A549 (cell line): Measurements from ENCODE around the gene TMEM151A. TPM values are rescaled to one million over a fixed set of nuclear protein-coding genes. Genes with fewer than 3 reads are reported as not detected.

Source experiments
- ATAC-seq, 2 experiments: fragments of 200-7000 bp in 1 of 2; fragments of >200 bp in 1 of 2; cut with Nextera tagmentation in 1 of 2; cut with Tn5 transposase in 1 of 2; 3 replicates each; pipeline versions ENCODE4 v1.8.0 to v1.9.1; 2018 to 2020; ENCODE audit warnings: mild to moderate bottlenecking in 1 of 2, moderate library complexity in 1 of 2
- CTCF ChIA-PET: fragments of 300-600 bp; sonication (Branson Sonifier 250); formaldehyde crosslinking; extraction: SDS; loops from one replicate; lab custom pipeline; 2021; ENCODE audit warnings: antibody characterized with exemption, inconsistent platforms; lab: Yijun Ruan, JAX
- POLR2A ChIA-PET: fragments of 350-600 bp; formaldehyde crosslinking; extraction: SDS; loops from one replicate; lab custom pipeline; 2021; ENCODE audit warnings: antibody characterized with exemption, inconsistent platforms; lab: Yijun Ruan, JAX
- DNase-seq, 2 experiments: peaks; one replicate each; pipeline versions ENCODE4 v3.0.0 to v3.0.0-alpha.2; 2011 to 2016; ENCODE audit warnings: low read depth in 1 of 2, low spot score in 1 of 2
- FAIRE-seq: peaks from 2 replicates; lab custom pipeline; 2011; peaks lifted over from hg19 to GRCh38; lab: Jason Lieb, UNC
- H3K27ac ChIP-seq, 2 experiments: fragments of >200 bp; sonication (Bioruptor Twin); formaldehyde crosslinking; 3 replicates each; pipeline ENCODE4 v1.5.1; 2016 to 2017
- H3K4me1 ChIP-seq: fragments of >200 bp; sonication (Bioruptor Twin); formaldehyde crosslinking; 3 replicates; pipeline ENCODE4 v1.6.1; 2016
- H3K4me2 ChIP-seq: fragments of >200 bp; sonication (Bioruptor Twin); formaldehyde crosslinking; 3 replicates; pipeline ENCODE4 v1.6.1; 2016
- H3K4me3 ChIP-seq: fragments of >200 bp; sonication (Bioruptor Twin); formaldehyde crosslinking; 3 replicates; pipeline ENCODE4 v1.5.1; 2016
- H3K9me3 ChIP-seq: fragments of >200 bp; sonication (Bioruptor Twin); formaldehyde crosslinking; 3 replicates; pipeline ENCODE4 v1.6.1; 2016
- BHLHE40 ChIP-seq: IDR thresholded peaks from 2 replicates; pipeline ENCODE4 v1.6.1; 2012; ENCODE audit warnings: low read depth, low read length, inconsistent platforms
- CBX8 ChIP-seq: fragments of 200-600 bp; sonication (generic); IDR thresholded peaks from 2 replicates; pipeline ENCODE4 v1.6.1; 2016
- CEBPB ChIP-seq, 2 experiments: fragments of >200 bp in 1 of 2; sonication (Bioruptor Twin) in 1 of 2; formaldehyde crosslinking in 1 of 2; IDR thresholded peaks; 2 replicates each; pipeline ENCODE4 v1.6.1; 2012 to 2016
- EHF ChIP-seq: fragments of 250-450 bp; sonication (Bioruptor Pico); IDR thresholded peaks from 2 replicates; pipeline ENCODE4 v1.5.0; 2020; ENCODE audit warnings: mild to moderate bottlenecking
- EP300 ChIP-seq, 2 experiments: fragments of >200 bp; sonication (Bioruptor Twin); formaldehyde crosslinking; IDR thresholded peaks; 2 replicates in 1 of 2; 3 replicates in 1 of 2; pipeline ENCODE4 v1.6.1; 2016 to 2017
- FOSB ChIP-seq: fragments of 250-450 bp; sonication (Bioruptor Pico); IDR thresholded peaks from 2 replicates; pipeline ENCODE4 v1.5.0; 2020; ENCODE audit warnings: mild to moderate bottlenecking, moderate library complexity
- FOSL2 ChIP-seq, 2 experiments: fragments of 450-650 bp in 1 of 2; fragments of >200 bp in 1 of 2; sonication (Bioruptor Twin) in 1 of 2; formaldehyde crosslinking; IDR thresholded peaks; 2 replicates each; pipeline versions ENCODE4 v1.5.0 to v1.6.1; 2016 to 2020; ENCODE audit warnings: mild to moderate bottlenecking in 1 of 2, moderate library complexity in 1 of 2
- HDAC2 ChIP-seq: fragments of 200-600 bp; sonication (generic); IDR thresholded peaks from 2 replicates; pipeline ENCODE4 v1.6.1; 2016
- JUNB ChIP-seq: fragments of >200 bp; sonication (Bioruptor Twin); formaldehyde crosslinking; IDR thresholded peaks from 2 replicates; pipeline ENCODE4 v1.6.1; 2016
- KDM5A ChIP-seq: fragments of 200-600 bp; sonication (generic); IDR thresholded peaks from 2 replicates; pipeline ENCODE4 v1.6.1; 2016; ENCODE audit warnings: antibody characterized with exemption, mild to moderate bottlenecking
- MYC ChIP-seq: IDR thresholded peaks from 2 replicates; pipeline ENCODE4 v1.6.1; 2012; ENCODE audit warnings: mild to moderate bottlenecking, inconsistent platforms, low read length, improper control_type of control experiment, borderline replicate concordance
- NPAS2 ChIP-seq: fragments of 250-450 bp; sonication (Bioruptor Pico); IDR thresholded peaks from 2 replicates; pipeline ENCODE4 v1.8.0; 2022; ENCODE audit warnings: mild to moderate bottlenecking, moderate library complexity, borderline replicate concordance
- PHF8 ChIP-seq: fragments of 200-600 bp; sonication (generic); IDR thresholded peaks from 2 replicates; pipeline ENCODE4 v1.6.1; 2016; ENCODE audit warnings: low read depth, mild to moderate bottlenecking, antibody characterized with exemption, moderate library complexity, borderline replicate concordance
- POLR2A ChIP-seq: IDR thresholded peaks from 2 replicates; pipeline ENCODE4 v1.6.1; 2012; ENCODE audit warnings: mild to moderate bottlenecking, low read length
- POLR2AphosphoS2 ChIP-seq: conservative IDR thresholded peaks from 2 replicates; pipeline ENCODE4 v1.6.1; 2012; ENCODE audit warnings: low read length, improper control_type of control experiment, inconsistent platforms
- RAD21 ChIP-seq, 2 experiments: fragments of >200 bp in 1 of 2; sonication (Bioruptor Twin) in 1 of 2; formaldehyde crosslinking in 1 of 2; IDR thresholded peaks in 1 of 2; conservative IDR thresholded peaks in 1 of 2; 2 replicates in 1 of 2; 3 replicates in 1 of 2; pipeline ENCODE4 v1.6.1; 2012 to 2018; ENCODE audit warnings: inconsistent platforms in 1 of 2
- RARB ChIP-seq: fragments of 250-450 bp; sonication (Bioruptor Pico); IDR thresholded peaks from 2 replicates; pipeline ENCODE4 v1.8.0; 2021; ENCODE audit warnings: mild to moderate bottlenecking, moderate library complexity
- TP53 ChIP-seq: fragments of 250-450 bp; sonication (Bioruptor Pico); IDR thresholded peaks from 2 replicates; pipeline ENCODE4 v1.5.0; 2021; ENCODE audit warnings: mild to moderate bottlenecking, moderate library complexity
- ZC3H11A ChIP-seq: fragments of 450-650 bp; IDR thresholded peaks from 2 replicates; pipeline ENCODE4 v1.6.1; 2014; ENCODE audit warnings: antibody characterized with exemption, mild to moderate bottlenecking
- WGBS: methylation state at CpG from one replicate; pipeline ENCODE4 v1.1.6; 2017; ENCODE audit errors: missing lambda C conversion rate; 5-methylcytosine and 5-hydroxymethylcytosine counted together
- polyA plus RNA-seq, 4 experiments: library from polyadenylated mRNA; depleted of rRNA in 3 of 4; stranded (reverse); fragments of >200 nt; fragmentation: RNase III in 1 of 4; extraction: RNeasy Plus Mini Kit Qiagen cat#74134 plus additional on column Dnase treatment in 1 of 4; gene quantifications; 2 replicates in 3 of 4; 3 replicates in 1 of 4; pipeline ENCODE4 v1.2.3, GENCODE V29; 2011 to 2017
- TF ChIP-seq, protein P1 (sequence below): IDR thresholded peaks from 2 replicates; pipeline ENCODE4 v1.6.1; 2012
- TF ChIP-seq, protein P2 (sequence below): fragments of 250-450 bp; sonication (Bioruptor Pico); IDR thresholded peaks from 2 replicates; pipeline ENCODE4 v1.5.0; 2021; ENCODE audit warnings: mild to moderate bottlenecking, moderate library complexity, borderline replicate concordance
- TF ChIP-seq, protein P3 (sequence below): fragments of >200 bp; sonication (Bioruptor Twin); formaldehyde crosslinking; IDR thresholded peaks from 3 replicates; pipeline ENCODE4 v1.5.1; 2016
- TF ChIP-seq, protein P4 (sequence below): fragments of 450-650 bp; IDR thresholded peaks from 2 replicates; pipeline ENCODE4 v1.6.1; 2014; ENCODE audit warnings: antibody characterized with exemption

Gene TMEM151A
- polyA plus RNA-seq, 2 of the 4 experiments (the other 2 are of a cell fraction) = 0.44 to 1.8 TPM

DNA sequence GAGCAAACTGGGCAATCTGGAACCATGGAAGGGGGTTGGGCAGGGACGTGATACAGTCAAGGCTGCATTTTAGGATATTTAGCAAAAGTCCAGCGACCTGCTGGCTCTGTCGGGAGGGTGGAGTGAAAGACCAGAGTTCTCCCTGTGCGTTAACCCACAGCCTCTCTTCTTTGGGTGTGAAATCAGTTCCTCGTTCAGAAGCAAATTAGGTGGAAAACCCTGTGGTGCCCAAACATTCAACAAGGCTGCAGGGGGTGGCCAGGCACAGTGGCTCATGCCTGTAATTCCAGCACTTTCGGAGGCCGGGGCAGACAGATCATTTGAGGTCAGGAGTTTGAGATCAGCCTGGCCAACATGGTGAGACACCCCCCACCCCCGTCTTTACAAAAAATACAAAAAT lies 5.9 kb downstream of the TMEM151A start (continued):
- TF ChIP-seq HDAC2 = no peak

DNA sequence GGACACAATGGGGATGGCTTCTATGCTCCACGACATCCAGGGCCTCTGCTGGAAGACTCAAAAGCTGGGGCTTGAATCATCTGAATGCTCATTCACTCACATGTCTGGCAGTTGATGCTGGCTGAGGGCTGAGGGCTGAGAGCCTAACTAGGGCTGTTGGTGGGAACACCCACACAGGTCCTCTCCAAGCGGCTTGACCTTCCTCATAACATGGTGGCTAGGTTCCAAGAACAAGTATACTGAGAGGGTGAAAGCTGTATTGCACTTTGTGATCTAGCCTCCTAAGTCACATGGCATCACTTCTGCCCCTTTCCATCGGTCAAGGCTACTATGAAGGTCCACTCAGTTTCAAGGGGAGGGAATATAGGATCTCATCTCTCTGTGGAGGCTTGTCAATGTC lies 7.5 kb downstream of the TMEM151A start:
- DNase-seq (no peak), FAIRE-seq (no peak), ATAC-seq (no peak)
- no peak overlapping the region for H3K4me3 ChIP-seq
- ChIA-PET CTCF (interaction anchor here (0.6 to 10.1 kb wide), 4 partner anchors 12 to 91 kb away, joined by 3 to 116 read pairs (median 3); no protein-coding TSS in a partner anchor), POLR2A (interaction anchor here (1.3 kb wide), 1 partner anchor 13 kb away, joined by 8 read pairs; no protein-coding TSS in a partner anchor)
- H3K27ac ChIP-seq = no peak overlapping the region
- no peak overlapping the region for H3K4me2 ChIP-seq
- TF ChIP-seq RARB (CRISPR knock-in tag) (no peak), EHF (CRISPR knock-in tag) (no peak), PHF8 (no peak)
- TF ChIP-seq, protein P1, sequence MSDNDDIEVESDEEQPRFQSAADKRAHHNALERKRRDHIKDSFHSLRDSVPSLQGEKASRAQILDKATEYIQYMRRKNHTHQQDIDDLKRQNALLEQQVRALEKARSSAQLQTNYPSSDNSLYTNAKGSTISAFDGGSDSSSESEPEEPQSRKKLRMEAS = no peak
- no peaks in the 10 kb centered on the region for H3K9me3 ChIP-seq
- 63% methylated on average over 3 of the region's 3 CpGs for WGBS
- no peaks in the 10 kb centered on the region for H3K4me1 ChIP-seq

DNA sequence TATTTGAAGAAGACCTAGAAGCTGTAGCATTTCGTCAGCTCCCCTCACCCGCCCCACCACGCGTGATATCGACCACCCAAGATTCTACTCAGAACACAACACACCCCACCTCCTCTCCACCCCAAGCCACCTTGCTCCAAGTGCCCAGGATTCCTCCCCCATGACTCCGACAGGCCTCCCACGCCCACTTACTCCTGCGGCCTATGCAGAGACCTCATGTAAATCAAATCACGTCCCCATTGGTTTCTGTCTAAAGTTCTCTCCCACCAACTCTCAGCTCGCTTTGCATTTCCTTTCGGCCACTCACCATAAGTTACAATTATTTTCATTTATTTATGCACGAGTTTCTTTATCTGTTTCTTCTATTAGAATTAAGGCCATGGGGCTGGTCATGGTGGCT lies 11.0 kb downstream of the TMEM151A start:
- no peak for DNase-seq
- H3K4me3 ChIP-seq = no peak overlapping the region
- no peak overlapping the region for H3K27ac ChIP-seq
- no peak for ATAC-seq
- ChIA-PET POLR2A (interaction anchor here (0.6 kb wide), 1 partner anchor 14 kb away, joined by 3 read pairs; the partner anchor contains the start of gene YIF1A), CTCF (interaction anchor here (1.0 to 10.1 kb wide), 7 partner anchors 9 to 106 kb away, joined by 3 to 116 read pairs (median 6); partner anchors contain the start of genes RIN1 and TMEM151A)
- no peak for TF ChIP-seq NPAS2
- no peak for TF ChIP-seq HDAC2
- TF ChIP-seq ZC3H11A = no peak
- TF ChIP-seq, protein P2, sequence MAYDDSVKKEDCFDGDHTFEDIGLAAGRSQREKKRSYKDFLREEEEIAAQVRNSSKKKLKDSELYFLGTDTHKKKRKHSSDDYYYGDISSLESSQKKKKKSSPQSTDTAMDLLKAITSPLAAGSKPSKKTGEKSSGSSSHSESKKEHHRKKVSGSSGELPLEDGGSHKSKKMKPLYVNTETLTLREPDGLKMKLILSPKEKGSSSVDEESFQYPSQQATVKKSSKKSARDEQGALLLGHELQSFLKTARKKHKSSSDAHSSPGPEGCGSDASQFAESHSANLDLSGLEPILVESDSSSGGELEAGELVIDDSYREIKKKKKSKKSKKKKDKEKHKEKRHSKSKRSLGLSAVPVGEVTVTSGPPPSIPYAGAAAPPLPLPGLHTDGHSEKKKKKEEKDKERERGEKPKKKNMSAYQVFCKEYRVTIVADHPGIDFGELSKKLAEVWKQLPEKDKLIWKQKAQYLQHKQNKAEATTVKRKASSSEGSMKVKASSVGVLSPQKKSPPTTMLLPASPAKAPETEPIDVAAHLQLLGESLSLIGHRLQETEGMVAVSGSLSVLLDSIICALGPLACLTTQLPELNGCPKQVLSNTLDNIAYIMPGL = no peak
- TF ChIP-seq KDM5A = no peak
- TF ChIP-seq POLR2AphosphoS2 = no peak
- TF ChIP-seq BHLHE40 = no peak
- TF ChIP-seq FOSL2 (IDR thresholded peaks at IDR 0.05) = no peak
- no peak for TF ChIP-seq FOSL2 (CRISPR knock-in tag; IDR thresholded peaks at IDR 0.05)
- TF ChIP-seq TP53 (CRISPR knock-in tag) = no peak
- TF ChIP-seq, protein P3, sequence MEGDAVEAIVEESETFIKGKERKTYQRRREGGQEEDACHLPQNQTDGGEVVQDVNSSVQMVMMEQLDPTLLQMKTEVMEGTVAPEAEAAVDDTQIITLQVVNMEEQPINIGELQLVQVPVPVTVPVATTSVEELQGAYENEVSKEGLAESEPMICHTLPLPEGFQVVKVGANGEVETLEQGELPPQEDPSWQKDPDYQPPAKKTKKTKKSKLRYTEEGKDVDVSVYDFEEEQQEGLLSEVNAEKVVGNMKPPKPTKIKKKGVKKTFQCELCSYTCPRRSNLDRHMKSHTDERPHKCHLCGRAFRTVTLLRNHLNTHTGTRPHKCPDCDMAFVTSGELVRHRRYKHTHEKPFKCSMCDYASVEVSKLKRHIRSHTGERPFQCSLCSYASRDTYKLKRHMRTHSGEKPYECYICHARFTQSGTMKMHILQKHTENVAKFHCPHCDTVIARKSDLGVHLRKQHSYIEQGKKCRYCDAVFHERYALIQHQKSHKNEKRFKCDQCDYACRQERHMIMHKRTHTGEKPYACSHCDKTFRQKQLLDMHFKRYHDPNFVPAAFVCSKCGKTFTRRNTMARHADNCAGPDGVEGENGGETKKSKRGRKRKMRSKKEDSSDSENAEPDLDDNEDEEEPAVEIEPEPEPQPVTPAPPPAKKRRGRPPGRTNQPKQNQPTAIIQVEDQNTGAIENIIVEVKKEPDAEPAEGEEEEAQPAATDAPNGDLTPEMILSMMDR = no peak
- TF ChIP-seq CBX8 = no peak
- no peak for TF ChIP-seq MYC
- TF ChIP-seq, protein P4, sequence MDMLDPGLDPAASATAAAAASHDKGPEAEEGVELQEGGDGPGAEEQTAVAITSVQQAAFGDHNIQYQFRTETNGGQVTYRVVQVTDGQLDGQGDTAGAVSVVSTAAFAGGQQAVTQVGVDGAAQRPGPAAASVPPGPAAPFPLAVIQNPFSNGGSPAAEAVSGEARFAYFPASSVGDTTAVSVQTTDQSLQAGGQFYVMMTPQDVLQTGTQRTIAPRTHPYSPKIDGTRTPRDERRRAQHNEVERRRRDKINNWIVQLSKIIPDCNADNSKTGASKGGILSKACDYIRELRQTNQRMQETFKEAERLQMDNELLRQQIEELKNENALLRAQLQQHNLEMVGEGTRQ = no peak
- no peak for TF ChIP-seq FOSB (CRISPR knock-in tag)
- TF ChIP-seq JUNB = no peak
- no peak for TF ChIP-seq POLR2A
- no peak for TF ChIP-seq EP300 (IDR thresholded peaks at IDR 0.05)
- no peak for TF ChIP-seq CEBPB (IDR thresholded peaks at IDR 0.05)
- TF ChIP-seq RAD21 (conservative IDR thresholded peaks at IDR 0.05 in 1 of 2, IDR thresholded peaks at IDR 0.05 in 1 of 2) = no peak
- WGBS = 81% methylated on average over 12 of the region's 12 CpGs
- H3K9me3 ChIP-seq = no peaks in the 10 kb centered on the region
- FAIRE-seq = no peak
- no peaks in the 10 kb centered on the region for H3K4me1 ChIP-seq
- no peak overlapping the region for H3K4me2 ChIP-seq
